SHP77 treated with DMSO at 0.1 percent for 48 hours (cell line): ENCODE data around the gene SF3A2.

Source experiments
- DNase-seq: peaks from one replicate; lab custom pipeline; 2025; lab: John Stamatoyannopoulos, UW

The SF3A2 gene

DNA sequence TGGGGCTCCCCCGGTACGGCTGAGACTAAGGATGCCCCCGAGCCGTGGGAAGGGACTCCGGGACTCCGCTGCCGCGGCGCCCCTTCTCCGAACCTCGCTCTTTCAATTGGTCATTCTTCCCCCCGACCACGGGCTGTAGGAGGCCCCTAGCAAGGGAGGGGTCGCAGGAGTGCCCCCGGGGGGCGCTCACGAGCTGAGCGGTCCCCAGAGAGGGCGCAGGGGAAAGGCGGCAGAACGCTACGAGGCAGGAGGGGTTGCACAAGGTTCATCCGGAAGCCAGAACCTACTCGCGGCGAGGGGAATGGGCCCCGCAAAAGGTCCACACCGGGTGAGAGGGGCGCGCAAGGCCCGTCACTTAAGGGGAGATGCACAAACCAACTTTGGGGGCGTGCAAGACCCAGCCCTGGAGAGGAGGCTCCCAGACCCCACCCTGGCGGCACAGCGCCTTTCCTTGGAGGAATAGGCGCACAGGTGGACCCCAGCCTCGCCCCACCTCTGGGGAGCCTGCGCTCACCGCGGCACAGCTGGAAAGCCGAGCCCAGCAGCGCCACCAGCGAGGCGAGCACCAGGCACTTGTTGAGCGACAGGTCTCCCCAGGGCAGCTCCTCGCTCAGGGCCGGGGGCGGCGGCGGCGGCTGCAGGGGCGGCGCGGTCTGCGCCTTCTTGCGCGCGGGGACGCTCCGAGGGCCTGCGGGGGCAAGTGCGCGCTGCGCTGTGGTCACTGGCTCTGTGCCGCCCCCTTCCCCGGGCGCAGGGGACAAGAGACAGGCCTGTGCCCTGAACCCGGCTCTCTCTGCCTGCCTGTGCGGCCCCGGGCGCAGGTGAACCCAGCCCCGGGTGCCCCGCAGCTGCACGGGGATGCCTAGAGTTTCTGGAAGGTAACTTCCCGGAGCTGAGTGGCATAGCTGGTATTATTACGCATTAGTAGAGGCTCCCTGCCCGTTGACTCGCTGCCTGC lies 16.8 kb downstream of the SF3A2 start:
- DNase-seq = no peak

DNA sequence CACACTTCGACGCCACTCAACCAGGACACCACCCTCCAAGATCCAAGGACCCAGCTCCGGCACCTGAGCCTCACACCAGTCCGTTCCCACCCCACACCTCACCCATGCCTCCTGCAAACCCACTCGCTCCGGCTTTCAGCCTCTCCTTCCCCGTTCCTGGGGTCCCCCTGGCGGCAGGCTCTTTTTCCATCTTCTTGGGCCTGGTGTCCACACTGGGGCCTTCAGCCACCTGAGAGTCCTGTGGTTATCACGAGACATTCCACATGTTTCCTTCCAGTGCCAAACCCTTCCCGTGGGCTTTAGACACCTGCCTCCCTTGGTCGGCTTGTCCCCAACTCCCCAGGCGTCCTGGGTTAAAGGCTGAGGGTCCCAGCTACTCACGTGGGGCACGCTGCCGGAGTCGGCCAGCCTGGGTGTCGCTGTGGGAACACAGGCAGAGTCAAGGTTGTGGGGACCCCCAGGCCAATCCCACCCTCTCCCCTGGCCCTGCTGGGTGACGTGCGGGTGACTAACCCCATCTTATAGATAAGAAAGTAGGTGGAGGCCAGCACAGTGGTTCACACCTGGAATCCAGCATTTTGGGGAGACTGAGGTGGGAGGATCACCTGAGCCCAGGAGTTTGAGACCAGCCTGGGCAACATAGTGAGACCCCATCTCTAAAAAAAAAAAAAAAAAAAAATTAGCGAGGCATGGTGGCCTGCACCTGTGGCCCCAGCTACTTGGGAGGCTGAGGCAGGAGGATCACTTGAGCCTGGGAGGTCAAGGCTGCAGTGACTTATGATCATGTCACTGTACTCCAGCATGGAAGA lies 17.6 kb downstream of the SF3A2 start:
- no peak for DNase-seq

DNA sequence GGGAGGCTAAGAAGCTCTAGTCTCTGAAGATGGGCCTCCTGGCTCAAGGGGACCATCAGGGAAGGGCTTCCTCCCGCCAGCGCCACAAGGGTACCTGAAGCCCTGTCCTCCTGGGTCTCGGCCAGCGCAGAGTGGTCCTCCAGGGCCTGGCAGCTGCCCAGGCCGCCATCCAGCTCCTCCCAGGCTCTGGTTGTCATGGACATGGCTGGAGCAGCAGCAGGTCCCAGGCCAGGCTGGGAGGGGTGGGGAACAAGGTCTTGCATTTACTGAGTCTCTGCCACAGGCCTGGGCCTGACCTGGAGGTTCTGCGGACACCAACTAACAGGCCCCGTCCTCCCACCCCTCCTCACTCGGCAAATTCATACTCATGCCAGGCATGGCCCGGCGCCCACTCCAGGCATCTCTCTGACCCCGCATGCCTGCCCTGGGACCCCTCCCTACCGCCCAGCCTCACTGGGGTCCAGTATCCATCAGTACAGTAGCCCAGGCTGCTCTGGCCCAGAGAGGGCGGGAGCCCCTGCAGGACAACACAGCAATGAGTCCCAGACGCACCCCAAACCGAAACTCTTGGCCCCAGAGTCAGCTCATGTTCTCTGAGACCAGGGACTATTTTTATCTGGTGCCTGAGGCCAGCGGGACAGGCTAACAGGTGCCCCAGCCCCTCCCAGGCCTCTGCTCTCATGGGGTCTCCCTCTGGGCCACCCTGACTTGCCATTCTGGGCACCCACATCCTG lies 18.7 kb downstream of the SF3A2 start:
- DNase-seq = no peak

DNA sequence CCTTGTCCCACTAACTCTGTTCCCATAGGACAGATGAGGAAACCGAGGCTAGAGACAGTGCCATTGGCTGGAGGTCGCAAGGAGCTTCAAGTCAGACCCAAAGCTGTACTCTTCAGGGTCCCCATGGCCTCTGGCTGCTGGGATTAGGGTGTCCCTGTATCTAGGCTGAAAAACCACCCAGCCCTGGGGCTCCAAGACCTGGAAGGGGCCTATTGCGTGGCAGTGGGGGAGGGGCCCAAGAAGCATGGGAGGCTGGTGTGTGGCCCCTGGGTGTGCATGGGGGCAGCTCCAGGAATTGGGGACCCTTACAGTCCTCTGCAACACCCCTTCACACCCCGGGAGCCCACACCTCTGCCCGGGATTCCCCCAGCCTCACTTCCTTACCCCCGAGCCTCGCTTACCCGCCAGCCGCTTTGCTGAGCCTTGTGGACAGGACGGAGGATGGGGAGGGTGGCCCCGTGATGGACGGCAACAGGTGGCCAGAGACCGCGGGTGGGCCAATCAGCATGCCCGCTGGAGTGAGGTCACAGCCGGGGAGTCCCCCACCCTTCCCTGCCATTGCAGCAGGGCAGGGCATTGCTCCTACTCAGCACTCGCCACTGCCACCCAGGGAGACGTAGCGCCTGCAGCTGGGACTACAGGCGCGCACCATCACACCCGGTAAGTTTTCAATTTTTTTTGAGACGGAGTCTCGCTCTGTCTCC lies 19.5 kb downstream of the SF3A2 start, which contains the start of gene JSRP1:
TSS of gene JSRP1 (minus strand) at position 436 of the 704 bp plus-strand sequence. CDS start 1,103 bp downstream, outside the sequence.
- DNase-seq = no peak

DNA sequence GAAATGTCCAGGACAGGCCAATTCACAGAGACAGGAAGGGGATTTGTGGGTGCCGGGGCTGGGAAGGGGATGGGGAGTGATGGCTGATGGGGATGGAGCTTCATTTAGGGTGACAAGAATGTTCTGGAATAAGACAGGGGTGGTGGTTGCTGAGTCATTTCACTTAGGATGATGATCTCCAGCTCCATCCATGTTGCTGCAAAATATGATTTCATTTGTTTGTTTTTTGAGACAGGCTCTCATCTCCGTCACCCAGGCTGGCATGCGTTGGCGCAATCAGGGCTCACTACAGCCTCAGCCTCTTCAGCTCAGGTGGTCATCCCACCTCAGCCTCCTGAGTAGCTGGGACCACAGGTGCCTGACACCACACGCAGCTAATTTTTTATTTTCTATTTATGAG lies 22.7 kb downstream of the SF3A2 start:
- peak; percentile 19 for DNase-seq

DNA sequence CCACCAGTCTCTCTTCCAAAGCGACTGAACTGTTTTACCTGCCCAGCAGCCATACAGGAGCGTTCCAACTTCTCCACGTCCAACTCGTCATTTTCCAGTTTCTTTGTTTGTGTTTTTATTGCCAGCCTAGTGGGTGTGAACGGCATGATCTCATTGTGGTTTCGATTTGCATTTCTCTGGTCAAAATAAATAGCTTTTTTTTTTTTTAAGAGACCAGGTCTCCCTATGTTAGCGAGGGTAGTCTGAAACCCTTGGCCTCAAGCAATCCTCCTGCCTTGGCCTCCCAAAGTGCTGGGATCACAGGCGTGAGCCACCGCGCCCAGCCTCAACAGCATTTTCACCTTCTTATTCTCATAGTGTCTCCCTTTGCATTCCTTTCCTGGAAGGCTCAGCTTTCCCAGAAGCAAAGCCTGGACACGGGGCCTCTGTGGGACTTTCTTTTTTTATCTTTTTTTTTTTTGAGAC lies 23.7 kb downstream of the SF3A2 start:
- DNase-seq = no peak

DNA sequence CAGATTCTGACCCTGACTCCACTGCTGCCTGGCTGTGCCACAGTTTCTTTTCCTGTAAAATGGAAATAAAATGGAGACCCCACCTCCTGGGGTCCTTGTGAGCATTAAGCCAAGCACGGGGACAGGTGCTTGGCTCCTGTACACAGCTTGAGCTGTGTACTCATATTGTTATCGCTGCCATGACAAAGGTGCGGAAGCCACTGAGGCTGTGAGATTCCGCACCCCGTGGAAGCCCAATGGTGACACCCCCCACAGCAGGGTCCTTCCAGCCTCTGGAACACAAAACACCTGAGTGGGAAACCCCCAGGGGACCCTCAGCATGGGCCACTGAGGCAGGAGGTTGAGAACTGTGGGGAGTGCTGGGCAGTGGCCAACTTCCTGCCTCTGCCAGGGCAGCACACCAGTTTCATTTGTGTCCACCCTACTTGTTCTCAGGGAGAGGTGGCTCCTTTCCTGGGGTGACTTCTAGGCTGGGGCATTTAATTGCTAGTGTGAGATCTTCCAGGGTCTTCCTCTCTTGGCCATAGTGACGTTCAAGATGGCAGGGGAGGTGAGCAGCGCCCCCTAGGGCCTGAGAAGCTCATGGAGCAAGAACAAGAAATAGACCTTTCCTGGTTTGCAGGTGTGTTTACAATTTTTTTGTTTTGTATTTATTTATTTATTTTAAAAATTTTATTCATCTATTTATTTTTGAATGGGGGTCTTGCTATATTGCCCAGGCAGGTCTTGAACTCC lies 25.0 kb downstream of the SF3A2 start:
- no peak for DNase-seq

DNA sequence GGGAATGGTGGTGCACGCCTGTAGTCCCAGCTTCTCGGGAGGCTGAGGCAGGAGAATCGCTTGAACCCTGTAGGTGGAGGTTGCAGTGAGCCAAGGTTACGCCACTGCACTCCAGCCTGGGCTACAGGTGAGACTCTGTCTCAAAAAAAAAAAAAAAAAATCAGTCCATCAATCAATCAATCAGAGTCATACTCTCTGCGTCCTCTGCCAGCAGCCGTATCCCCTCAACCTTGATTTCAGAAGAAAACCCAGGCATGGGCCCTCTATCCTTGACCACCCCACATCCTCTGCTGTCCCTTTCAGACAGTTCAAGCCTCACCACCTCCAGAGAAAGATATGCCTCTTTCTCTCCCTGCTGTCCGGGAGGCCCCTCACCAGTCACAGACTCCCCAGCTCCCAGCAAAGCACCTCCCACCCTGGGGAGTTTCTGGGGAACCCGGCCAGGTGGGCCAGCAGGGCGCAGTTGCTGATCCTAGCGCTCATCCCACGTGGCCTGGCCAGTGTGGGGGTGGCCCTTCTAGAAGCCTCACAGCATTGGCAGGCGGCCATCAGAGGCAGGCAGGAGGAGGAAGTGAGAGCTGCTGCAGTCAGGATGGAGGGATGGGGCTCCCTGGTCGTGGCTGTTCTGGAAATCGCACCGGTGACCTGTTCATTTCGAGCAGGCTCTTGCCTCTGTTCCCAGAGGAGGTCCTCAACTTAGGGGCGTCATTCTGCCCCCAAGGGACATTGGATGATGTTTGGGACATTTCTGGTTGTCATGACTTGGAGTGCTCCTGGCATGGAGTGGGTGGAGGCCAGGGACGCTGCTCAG lies 29.8 kb downstream of the SF3A2 start:
- DNase-seq = peak; percentile 55

DNA sequence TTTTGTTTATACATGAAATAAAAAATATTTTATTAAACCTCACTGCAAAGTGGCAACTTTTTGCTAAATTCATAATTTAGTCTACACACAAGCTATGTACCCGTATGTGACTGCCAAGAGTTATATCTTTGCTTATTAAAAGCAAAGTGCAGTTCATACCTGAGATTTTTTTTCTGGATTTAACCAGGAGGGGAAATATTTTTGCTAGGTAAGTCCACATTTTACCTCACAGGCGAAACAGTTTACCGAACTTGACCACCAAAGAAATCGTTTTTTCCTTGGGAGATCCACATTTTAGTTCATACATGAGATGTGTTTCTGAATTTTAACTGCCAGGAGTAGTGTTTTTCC lies 31.8 kb downstream of the SF3A2 start:
- no peak for DNase-seq

DNA sequence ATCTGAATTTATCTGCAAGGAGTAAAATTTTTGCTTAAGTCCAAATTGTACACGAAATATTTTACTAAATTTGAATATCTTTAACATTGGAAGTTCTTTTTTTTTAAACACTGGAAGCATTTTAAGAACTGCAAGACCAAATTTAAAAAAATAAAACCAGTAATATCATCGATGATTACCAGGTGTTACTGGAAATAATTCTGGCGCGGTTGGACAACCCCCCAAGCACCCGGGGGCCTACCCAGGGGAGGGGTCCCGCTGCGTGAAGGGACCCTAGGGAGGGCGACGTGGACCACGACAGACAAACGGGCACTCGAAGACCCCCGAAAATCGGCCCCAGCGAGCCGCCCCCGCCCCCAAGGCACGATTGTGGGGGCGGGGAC lies 32.2 kb downstream of the SF3A2 start:
- DNase-seq = no peak

DNA sequence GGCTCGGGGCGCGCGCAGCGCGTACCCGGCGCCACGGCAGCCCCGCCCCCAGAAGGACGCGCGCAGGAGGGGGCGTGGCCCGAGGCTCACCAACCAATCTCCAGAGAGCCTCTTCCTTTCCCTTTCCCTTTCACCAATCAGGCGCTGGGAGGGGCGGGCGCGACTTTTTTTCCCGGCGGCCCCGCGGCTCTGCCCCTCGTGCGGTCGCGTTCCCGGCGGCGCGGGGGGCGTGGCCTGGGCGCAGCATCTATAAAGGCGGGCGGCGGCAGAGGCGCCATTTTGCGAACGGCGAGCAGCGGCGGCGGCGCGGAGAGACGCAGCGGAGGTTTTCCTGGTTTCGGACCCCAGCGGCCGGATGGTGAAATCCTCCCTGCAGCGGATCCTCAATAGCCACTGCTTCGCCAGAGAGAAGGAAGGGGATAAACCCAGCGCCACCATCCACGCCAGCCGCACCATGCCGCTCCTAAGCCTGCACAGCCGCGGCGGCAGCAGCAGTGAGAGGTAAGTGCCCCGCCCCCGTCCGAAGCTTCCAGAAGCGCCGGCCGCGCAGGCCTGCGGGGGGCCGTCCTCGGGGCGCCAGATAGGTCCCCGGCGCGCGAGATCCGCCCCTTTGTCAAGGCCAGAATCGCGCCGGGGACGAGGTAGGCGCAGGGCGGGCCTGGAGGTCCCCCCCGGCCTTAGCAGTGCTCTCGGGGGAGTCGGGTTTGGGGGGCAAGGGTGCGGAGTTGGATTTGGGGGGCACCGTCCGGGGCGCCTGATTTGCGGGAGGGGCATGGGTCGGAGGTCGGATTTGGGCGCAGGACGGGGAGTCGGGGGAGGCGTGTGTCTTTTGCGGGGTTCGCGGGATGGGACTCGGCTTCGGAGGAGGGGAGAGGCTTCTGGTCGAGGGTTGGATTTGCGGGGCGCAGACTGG lies 32.9 kb downstream of the SF3A2 start:
- DNase-seq = peak; percentile 70

DNA sequence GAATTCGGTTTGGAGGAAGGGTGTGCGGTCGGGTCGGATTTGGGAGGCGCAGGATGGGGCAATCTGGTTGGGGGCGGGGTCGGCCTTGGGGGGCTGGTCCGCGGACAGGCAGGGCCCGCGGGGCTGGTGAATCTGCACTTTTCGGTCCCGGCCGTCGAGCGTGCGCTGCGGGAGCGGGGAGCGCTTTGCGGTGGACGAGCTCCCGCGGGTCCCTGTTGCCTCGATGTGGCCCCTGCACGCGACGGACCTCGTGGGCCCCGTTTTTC lies 33.5 kb downstream of the SF3A2 start:
- no peak for DNase-seq

DNA sequence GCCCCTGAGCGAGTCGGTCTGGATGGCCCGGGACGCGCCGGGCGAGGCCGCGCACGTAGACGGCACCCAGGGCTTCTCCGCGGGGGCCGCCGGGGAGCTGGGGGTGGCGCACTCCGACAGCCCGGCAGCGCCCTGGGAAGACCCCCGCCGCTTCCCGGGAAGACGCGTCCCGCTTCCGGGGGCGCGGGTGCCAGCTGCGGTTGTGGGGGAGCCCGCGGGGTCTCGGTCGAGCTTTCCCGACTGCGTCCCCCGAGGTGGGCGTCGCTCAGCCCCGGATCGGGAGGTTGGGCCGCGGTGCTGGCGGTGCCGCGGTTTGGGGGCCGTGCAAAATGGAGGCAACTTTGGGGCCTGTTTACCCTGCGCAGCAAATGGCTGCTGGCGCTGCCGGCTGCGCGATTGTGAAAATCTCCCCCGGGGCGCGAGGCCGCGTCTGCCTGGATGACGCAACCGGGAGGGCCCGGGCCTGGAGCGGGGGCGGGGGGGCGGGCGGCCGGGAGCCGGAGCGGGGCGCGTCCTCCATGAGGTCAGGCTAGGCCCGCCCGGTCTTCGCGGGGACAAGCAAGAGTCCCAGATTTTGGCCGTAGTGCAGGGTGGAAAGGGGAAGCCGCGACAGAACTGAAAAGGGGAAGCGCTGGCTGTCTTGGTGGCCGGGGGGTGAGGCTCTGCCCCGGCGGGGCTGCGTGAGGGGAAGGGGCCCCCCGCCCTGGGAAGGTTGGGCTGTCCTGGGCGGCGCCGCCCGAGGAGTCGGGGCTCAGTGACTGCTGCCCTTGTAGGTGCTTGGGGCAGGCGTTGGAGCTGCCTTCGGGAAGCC lies 34.0 kb downstream of the SF3A2 start:
- no peak for DNase-seq

DNA sequence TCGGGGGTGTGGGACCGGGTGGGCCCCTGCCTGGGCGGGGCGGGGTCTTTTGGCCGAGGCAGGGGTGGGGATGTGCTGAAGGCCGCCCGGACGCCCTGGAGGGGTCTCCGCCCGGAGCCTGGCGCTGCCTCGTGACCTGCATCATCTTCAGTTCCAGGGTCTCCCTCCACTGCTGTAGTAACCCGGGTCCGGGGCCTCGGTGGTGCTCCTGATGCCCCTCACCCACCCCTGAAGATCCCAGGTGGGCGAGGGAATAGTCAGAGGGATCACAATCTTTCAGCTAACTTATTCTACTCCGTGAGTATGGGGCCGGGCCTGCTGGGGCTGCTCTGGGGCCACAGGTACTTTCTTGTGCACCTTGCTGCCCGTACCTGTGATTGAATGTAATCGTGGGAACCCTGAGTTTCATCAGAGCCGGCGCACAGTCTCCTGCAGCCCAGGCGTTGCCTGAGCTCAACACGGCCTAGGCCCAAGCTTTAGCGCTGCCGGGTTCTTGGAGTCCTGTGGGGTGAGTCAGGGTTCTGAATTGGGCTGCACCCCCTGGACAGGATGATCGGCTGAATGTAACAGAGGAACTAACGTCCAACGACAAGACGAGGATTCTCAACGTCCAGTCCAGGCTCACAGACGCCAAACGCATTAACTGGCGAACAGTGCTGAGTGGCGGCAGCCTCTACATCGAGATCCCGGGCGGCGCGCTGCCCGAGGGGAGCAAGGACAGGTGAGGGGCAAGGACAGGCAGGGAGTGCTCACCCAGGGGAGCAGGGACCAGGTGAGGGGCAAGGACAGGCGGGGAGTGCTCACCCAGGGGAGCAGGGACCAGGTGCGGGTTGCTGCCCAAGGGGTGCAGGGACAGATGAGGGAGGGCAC lies 34.8 kb downstream of the SF3A2 start:
- no peak for DNase-seq

DNA sequence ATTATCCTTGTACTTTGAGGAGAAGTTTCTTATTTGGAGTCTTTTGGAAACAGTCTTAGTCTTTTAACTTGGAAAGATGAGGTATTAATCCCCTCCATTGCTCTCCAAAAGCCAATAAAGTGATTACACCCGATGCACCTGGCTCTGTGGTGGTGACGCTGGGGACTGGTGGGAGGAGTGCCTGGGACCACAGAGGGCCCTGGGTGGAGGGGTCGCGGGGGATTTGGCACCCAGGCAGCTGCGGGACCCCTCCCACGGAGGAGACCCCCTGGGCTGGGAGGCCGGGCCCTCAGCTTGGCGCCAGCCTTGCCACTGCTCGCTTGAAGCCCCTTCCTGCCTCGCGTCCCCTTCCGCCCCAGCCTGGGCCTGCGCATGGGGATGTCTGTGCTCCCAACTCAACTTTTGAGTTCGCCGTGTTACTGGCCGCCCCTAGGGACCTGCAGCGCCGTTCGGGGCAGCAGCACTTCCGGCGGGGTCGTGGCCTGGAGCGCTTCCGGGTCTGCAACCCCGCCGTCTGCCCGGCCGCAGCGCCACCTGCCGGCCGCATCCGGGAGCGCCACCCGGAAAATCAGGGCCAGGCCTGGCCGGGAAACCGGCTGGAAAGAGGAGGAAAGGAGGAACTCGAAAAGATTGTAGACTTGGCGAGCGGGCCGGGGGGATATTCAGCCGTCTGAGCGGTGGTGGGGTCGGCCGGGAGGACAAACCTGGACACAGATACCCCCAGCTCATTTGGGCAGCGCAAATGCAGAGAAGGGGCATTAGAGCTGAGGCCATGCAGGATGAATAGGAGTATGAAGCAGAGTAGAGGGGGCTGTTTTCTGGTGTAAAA lies 36.9 kb downstream of the SF3A2 start:
- peak; percentile 56 for DNase-seq

DNA sequence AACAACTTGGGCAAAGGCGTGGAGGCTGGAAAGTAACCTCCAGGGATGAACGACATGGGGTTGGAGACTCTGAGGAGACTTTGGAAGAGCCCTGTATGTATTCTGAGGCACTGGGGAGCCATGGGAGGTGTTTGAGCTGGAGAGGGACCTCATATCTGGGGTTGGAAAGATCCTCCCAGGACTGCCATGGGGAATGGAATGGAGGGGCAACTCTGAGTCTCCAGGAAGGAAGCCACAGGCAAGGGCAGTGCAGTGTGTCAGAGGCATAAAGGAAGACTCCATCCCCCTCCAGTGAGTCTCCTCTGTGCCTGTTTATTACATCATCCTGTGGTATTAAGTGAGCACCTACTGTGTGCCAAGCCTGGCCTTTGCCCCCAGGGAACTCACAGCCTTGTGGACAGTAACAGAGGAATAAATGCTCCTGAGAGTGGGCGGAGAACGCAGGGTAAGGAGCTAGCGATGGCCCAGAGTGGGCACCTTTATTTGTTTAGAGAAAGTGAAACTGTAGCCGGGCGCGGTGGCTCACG lies 37.6 kb downstream of the SF3A2 start:
- DNase-seq = no peak
